Tibial nerve (tissue), 4 donors: Measurements from ENCODE around the gene STXBP6.

Experiments used
- CTCF ChIP-seq, 5 experiments: fragments of 200-600 bp in 3 of 5; fragments of 450-650 bp in 2 of 5; sonication (generic) in 3 of 5; IDR thresholded peaks; one replicate each; pipeline ENCODE4 v1.5.1; 2016 to 2019; ENCODE audit warnings: antibody characterized with exemption in 5 of 5, mild to moderate bottlenecking in 3 of 5, moderate library complexity in 2 of 5
- EP300 ChIP-seq, 2 donors: sonication (generic); formaldehyde crosslinking; IDR thresholded peaks; one replicate each; pipeline ENCODE4 v1.6.1; 2017; ENCODE audit warnings: antibody characterized with exemption in 2 of 2, mild to moderate bottlenecking in 1 of 2

GRCh38 chr14:24957814-24958213, 92.1 kb downstream of the STXBP6 start:
- TF ChIP-seq EP300 (IDR thresholded peaks at IDR 0.05) (no peak), CTCF (IDR thresholded peaks at IDR 0.05) (no peak)
